ENCODE measurements around the gene PSD. TPM values are rescaled to one million over a fixed set of nuclear protein-coding genes. Genes with fewer than 3 reads are reported as not detected.
"Not testable (repeated sequence)": the region's sequence is repeated elsewhere in the genome, so short reads cannot be mapped to it uniquely, and the experiment has no call there.

The PSD gene
- 1 to 10 TPM; 3.6 to 4.3 TPM for total RNA-seq

GRCh38 chr10:102418622-102419268, at the start of gene PSD:
TSS of gene PSD (minus strand) at chr10:102418785. CDS start at chr10:102417038, 1,747 bp downstream.
- Mint-ChIP-seq H3K27ac (peak within 1 kb of the TSS; percentile 7), H3K27me3 (peaks cover 31% of the 10 kb centered on the region), H3K36me3 (peaks cover 2% of the 10 kb centered on the region), H3K9me3 (no peaks in the 10 kb centered on the region), H3K4me3 (peak within 1 kb of the TSS; percentile 93), H3K4me1 (peaks cover 26% of the 10 kb centered on the region)
- ATAC-seq (ENCODE audit: low read depth) (no peak), DNase-seq (no peak)
- POLR2A ChIA-PET, result no interaction called here

- Mint-ChIP-seq H3K9me3 (no peaks in the 10 kb centered on the region), H3K4me1 (peaks cover 10% of the 10 kb centered on the region), H3K27ac (no peak overlapping the region), H3K4me3 (no peak overlapping the region), H3K36me3 (peaks cover 5% of the 10 kb centered on the region), H3K27me3 (no peaks in the 10 kb centered on the region)
- DNase-seq, result no peak
- POLR2A ChIA-PET, result no interaction called here
- no peak for ATAC-seq (ENCODE audit: low read depth)
Observed at GRCh38 chr10:102467971-102468438, 49.4 kb upstream of the PSD start.

- no peak overlapping the region for H3K27ac Mint-ChIP-seq
- ATAC-seq (ENCODE audit: low read depth), result no peak
- H3K27me3 Mint-ChIP-seq, result no peaks in the 10 kb centered on the region
- no peak for DNase-seq
- POLR2A ChIA-PET, result no interaction called here
- peaks cover 2% of the 10 kb centered on the region for H3K36me3 Mint-ChIP-seq
- H3K4me1 Mint-ChIP-seq, result peaks cover 13% of the 10 kb centered on the region
- H3K4me3 Mint-ChIP-seq, result no peak overlapping the region
- no peaks in the 10 kb centered on the region for H3K9me3 Mint-ChIP-seq
Observed at GRCh38 chr10:102467318-102467717, 48.7 kb upstream of the PSD start.

GRCh38 chr10:102465466-102465865, 46.9 kb upstream of the PSD start:
- DNase-seq (no peak), ATAC-seq (ENCODE audit: low read depth) (no peak)
- no peak overlapping the region for H3K27ac Mint-ChIP-seq
- H3K4me3 Mint-ChIP-seq, result no peak overlapping the region
- no peaks in the 10 kb centered on the region for H3K9me3 Mint-ChIP-seq
- POLR2A ChIA-PET, result interaction anchor here (0.7 kb wide), 1 partner anchor 15 kb away, joined by 3 read pairs; no protein-coding TSS in a partner anchor
- no peaks in the 10 kb centered on the region for H3K27me3 Mint-ChIP-seq
- H3K4me1 Mint-ChIP-seq, result peaks cover 29% of the 10 kb centered on the region
- H3K36me3 Mint-ChIP-seq, result peaks cover 2% of the 10 kb centered on the region

- Mint-ChIP-seq H3K36me3 (no peaks in the 10 kb centered on the region), H3K4me1 (peaks cover 26% of the 10 kb centered on the region), H3K4me3 (no peak overlapping the region), H3K27me3 (no peaks in the 10 kb centered on the region), H3K27ac (no peak overlapping the region), H3K9me3 (no peaks in the 10 kb centered on the region)
- POLR2A ChIA-PET, result interaction anchor here (1.2 kb wide), 1 partner anchor 70 kb away, joined by 3 read pairs; no protein-coding TSS in a partner anchor
- no peak for DNase-seq
- ATAC-seq (ENCODE audit: low read depth), result no peak
Observed at GRCh38 chr10:102463983-102464382, 45.4 kb upstream of the PSD start.

GRCh38 chr10:102462512-102463054, 44.0 kb upstream of the PSD start:
- H3K4me3 Mint-ChIP-seq, result peak overlapping the region; percentile 96
- POLR2A ChIA-PET, result interaction anchor here (0.8 to 3.7 kb wide), 7 partner anchors 9 to 78 kb away, joined by 3 to 62 read pairs (median 3); partner anchors contain the start of genes C10orf95 and NFKB2
- peaks cover 27% of the 10 kb centered on the region for H3K4me1 Mint-ChIP-seq
- H3K36me3 Mint-ChIP-seq, result peaks cover 2% of the 10 kb centered on the region
- no peak overlapping the region for H3K27ac Mint-ChIP-seq
- H3K9me3 Mint-ChIP-seq, result no peaks in the 10 kb centered on the region
- ATAC-seq (ENCODE audit: low read depth), result no peak
- DNase-seq, result no peak
- H3K27me3 Mint-ChIP-seq, result no peaks in the 10 kb centered on the region

- peaks cover 6% of the 10 kb centered on the region for H3K36me3 Mint-ChIP-seq
- DNase-seq, result peak; percentile 94
- peak; percentile 98 for ATAC-seq (ENCODE audit: low read depth)
- peak overlapping the region; percentile 96 for H3K4me3 Mint-ChIP-seq
- H3K27me3 Mint-ChIP-seq, result no peaks in the 10 kb centered on the region
- H3K9me3 Mint-ChIP-seq, result no peaks in the 10 kb centered on the region
- peaks cover 25% of the 10 kb centered on the region for H3K4me1 Mint-ChIP-seq
- POLR2A ChIA-PET, result interaction anchor here (0.6 to 3.7 kb wide), 14 partner anchors 10 to 309 kb away, joined by 3 to 62 read pairs (median 3); partner anchors contain the start of genes C10orf95, CUEDC2, FBXL15 and NFKB2
- H3K27ac Mint-ChIP-seq, result peak overlapping the region; percentile 84
Observed at GRCh38 chr10:102461187-102462054, 42.8 kb upstream of the PSD start.

GRCh38 chr10:102460836-102461186, 42.2 kb upstream of the PSD start:
- peak; percentile 28 for ATAC-seq (ENCODE audit: low read depth)
- peaks cover 10% of the 10 kb centered on the region for H3K36me3 Mint-ChIP-seq

GRCh38 chr10:102458656-102459055, 40.1 kb upstream of the PSD start:
- Mint-ChIP-seq H3K27ac (no peak overlapping the region), H3K9me3 (no peaks in the 10 kb centered on the region)
- POLR2A ChIA-PET, result interaction anchor here (0.6 to 1.5 kb wide), 2 partner anchors 8 to 208 kb away, joined by 3 to 7 read pairs; no protein-coding TSS in a partner anchor

More at GRCh38 chr10:102460836-102461186, 42.2 kb upstream of the PSD start:
- Mint-ChIP-seq H3K27ac (peak overlapping the region; percentile 84), H3K27me3 (no peaks in the 10 kb centered on the region), H3K4me1 (peaks cover 25% of the 10 kb centered on the region), H3K4me3 (peak overlapping the region; percentile 96), H3K9me3 (no peaks in the 10 kb centered on the region)
- POLR2A ChIA-PET, result interaction anchor here (0.6 to 3.7 kb wide), 10 partner anchors 9 to 309 kb away, joined by 3 to 62 read pairs (median 4); partner anchors contain the start of genes C10orf95, FBXL15, NFKB2 and NOLC1
- DNase-seq, result no peak

GRCh38 chr10:102457591-102458150, 39.1 kb upstream of the PSD start:
- Mint-ChIP-seq H3K9me3 (no peaks in the 10 kb centered on the region), H3K27me3 (no peaks in the 10 kb centered on the region), H3K36me3 (peaks cover 17% of the 10 kb centered on the region), H3K4me1 (peaks cover 34% of the 10 kb centered on the region), H3K4me3 (no peak overlapping the region), H3K27ac (peak overlapping the region; percentile 46)
- ATAC-seq (ENCODE audit: low read depth) (no peak), DNase-seq (no peak)
- POLR2A ChIA-PET, result interaction anchor here (0.6 kb wide), 1 partner anchor 293 kb away, joined by 4 read pairs; no protein-coding TSS in a partner anchor

More at GRCh38 chr10:102458656-102459055, 40.1 kb upstream of the PSD start:
- DNase-seq (no peak), ATAC-seq (ENCODE audit: low read depth) (no peak)
- Mint-ChIP-seq H3K27me3 (no peaks in the 10 kb centered on the region), H3K4me3 (no peak overlapping the region), H3K4me1 (peaks cover 32% of the 10 kb centered on the region), H3K36me3 (peaks cover 13% of the 10 kb centered on the region)

- Mint-ChIP-seq H3K9me3 (no peaks in the 10 kb centered on the region), H3K4me3 (no peak overlapping the region), H3K36me3 (peaks cover 21% of the 10 kb centered on the region), H3K27me3 (no peaks in the 10 kb centered on the region), H3K27ac (no peak overlapping the region), H3K4me1 (peaks cover 31% of the 10 kb centered on the region)
- POLR2A ChIA-PET, result interaction anchor here (0.6 kb wide), 1 partner anchor 208 kb away, joined by 3 read pairs; no protein-coding TSS in a partner anchor
- no peak for DNase-seq
- ATAC-seq (ENCODE audit: low read depth), result no peak
Observed at GRCh38 chr10:102455893-102456471, 37.4 kb upstream of the PSD start.

GRCh38 chr10:102454662-102455487, 36.3 kb upstream of the PSD start:
- DNase-seq; H3K27ac Mint-ChIP-seq; H3K4me3 Mint-ChIP-seq; H3K27me3 Mint-ChIP-seq; H3K9me3 Mint-ChIP-seq; POLR2A ChIA-PET; ATAC-seq (ENCODE audit: low read depth): not testable (repeated sequence)
- Mint-ChIP-seq H3K36me3 (peaks cover 21% of the 10 kb centered on the region), H3K4me1 (peaks cover 26% of the 10 kb centered on the region)

All from activated naive CD8-positive, alpha-beta T cell treated with anti-CD3 and anti-CD28 coated beads, Interleukin-2, amount 10 ng/mL, durations not matched to agents 7 days and 5 days (primary cell).